Peyer's patch (tissue), 4 donors: ENCODE data around the gene LYRM9. TPM values are rescaled to one million over a fixed set of nuclear protein-coding genes. Genes with fewer than 3 reads are reported as not detected.
"Not testable (repeated sequence)": the region's sequence is repeated elsewhere in the genome, so short reads cannot be mapped to it uniquely, and the experiment has no call there.

Experiments
- DNase-seq, 3 donors: peaks; one replicate each; pipeline ENCODE4 v3.0.0-alpha.2; 2017 to 2019
- H3K27ac ChIP-seq, 4 donors: fragments of 200-600 bp; sonication (generic); one replicate each; pipeline ENCODE4 v1.5.1; 2016 to 2019
- H3K27me3 ChIP-seq, 2 donors: fragments of 200-600 bp; sonication (generic); one replicate each; pipeline ENCODE4 v1.5.1; 2019
- H3K36me3 ChIP-seq, 3 donors: fragments of 200-600 bp; sonication (generic); one replicate each; pipeline ENCODE4 v1.5.1; 2016 to 2019
- H3K4me1 ChIP-seq, 4 donors: fragments of 200-600 bp; sonication (generic); one replicate each; pipeline ENCODE4 v1.5.1; 2016 to 2019
- H3K4me3 ChIP-seq, 4 donors: fragments of 200-600 bp; sonication (generic); 1 replicate in 3 of 4; 2 replicates in 1 of 4; pipeline ENCODE4 v1.5.1; 2016 to 2019; ENCODE audit warnings: mild to moderate bottlenecking in 1 of 4
- H3K9me3 ChIP-seq, 4 donors: fragments of 200-600 bp; sonication (generic); one replicate each; pipeline ENCODE4 v1.5.1; 2016 to 2019; ENCODE audit warnings: mild to moderate bottlenecking in 1 of 4
- CTCF ChIP-seq, 6 experiments: fragments of 450-650 bp in 4 of 6; fragments of 200-600 bp in 2 of 6; sonication (generic) in 1 of 6; IDR thresholded peaks; one replicate each; pipeline ENCODE4 v1.5.1; 2017 to 2019; ENCODE audit warnings: antibody characterized with exemption in 6 of 6, mild to moderate bottlenecking in 3 of 6, moderate library complexity in 1 of 6
- POLR2A ChIP-seq, 2 donors: fragments of 450-650 bp; IDR thresholded peaks; one replicate each; pipeline ENCODE4 v1.5.1; 2017; ENCODE audit warnings: antibody characterized with exemption in 2 of 2, mild to moderate bottlenecking in 2 of 2, moderate library complexity in 2 of 2
- total RNA-seq, 4 donors: library from RNA; depleted of rRNA; stranded (reverse); fragments of >200 nt; gene quantifications; one replicate each; pipeline ENCODE4 v1.1.0, GENCODE V29; 2016

The LYRM9 gene
- total RNA-seq, 4 donors from 2014 or later = 11.6 to 17.0 (median 15.6) TPM

GRCh38 chr17:27840688-27841087 is 52.5 kb downstream of the LYRM9 start:
- Histone ChIP-seq H3K4me1 (peaks cover 0 to 6% (median 0%) of the 10 kb centered on the region in 4 donors), H3K4me3 (no peak overlapping the region), H3K27me3 (no peaks in the 10 kb centered on the region), H3K27ac (no peak overlapping the region), H3K36me3 (no peaks in the 10 kb centered on the region), H3K9me3 (no peaks in the 10 kb centered on the region)
- no peak for TF ChIP-seq CTCF (IDR thresholded peaks at IDR 0.05)
- no peak for TF ChIP-seq POLR2A (IDR thresholded peaks at IDR 0.05)
- DNase-seq = no peak

GRCh38 chr17:27840406-27840678 is 52.8 kb downstream of the LYRM9 start:
- H3K4me3 ChIP-seq = not testable (repeated sequence)

GRCh38 chr17:27839571-27840405 is 53.4 kb downstream of the LYRM9 start:
- not testable (repeated sequence) for H3K27ac ChIP-seq, H3K27me3 ChIP-seq, H3K9me3 ChIP-seq, H3K36me3 ChIP-seq, DNase-seq, H3K4me1 ChIP-seq, H3K4me3 ChIP-seq

More at GRCh38 chr17:27840406-27840678, 52.8 kb downstream of the LYRM9 start:
- H3K27ac ChIP-seq, DNase-seq, H3K27me3 ChIP-seq, H3K9me3 ChIP-seq, H3K36me3 ChIP-seq, H3K4me1 ChIP-seq: not testable (repeated sequence)

- not testable (repeated sequence) for H3K4me3 ChIP-seq, DNase-seq, H3K36me3 ChIP-seq, H3K9me3 ChIP-seq, H3K4me1 ChIP-seq, H3K27ac ChIP-seq, H3K27me3 ChIP-seq
These were observed 54.6 kb downstream of the LYRM9 start for GRCh38 chr17:27838607-27839006.

- not testable (repeated sequence) for H3K4me1 ChIP-seq, H3K27me3 ChIP-seq, DNase-seq
These were observed 55.4 kb downstream of the LYRM9 start for GRCh38 chr17:27837769-27838168.

GRCh38 chr17:27836651-27837050 is 56.5 kb downstream of the LYRM9 start:
- Histone ChIP-seq H3K4me1 (no peaks in the 10 kb centered on the region), H3K4me3 (no peak overlapping the region), H3K36me3 (no peaks in the 10 kb centered on the region), H3K9me3 (no peaks in the 10 kb centered on the region), H3K27ac (no peak overlapping the region), H3K27me3 (no peaks in the 10 kb centered on the region)
- no peak for DNase-seq
- no peak for TF ChIP-seq CTCF (IDR thresholded peaks at IDR 0.05)
- TF ChIP-seq POLR2A (IDR thresholded peaks at IDR 0.05) = no peak

More at GRCh38 chr17:27837769-27838168, 55.4 kb downstream of the LYRM9 start:
- not testable (repeated sequence) for H3K27ac ChIP-seq, H3K36me3 ChIP-seq, H3K9me3 ChIP-seq, H3K4me3 ChIP-seq

GRCh38 chr17:27834571-27834970 is 58.6 kb downstream of the LYRM9 start:
- Histone ChIP-seq H3K4me1 (no peaks in the 10 kb centered on the region), H3K27ac (no peak overlapping the region), H3K27me3 (no peaks in the 10 kb centered on the region), H3K36me3 (no peaks in the 10 kb centered on the region), H3K9me3 (no peaks in the 10 kb centered on the region), H3K4me3 (no peak overlapping the region)
- no peak for TF ChIP-seq CTCF (IDR thresholded peaks at IDR 0.05)
- TF ChIP-seq POLR2A (IDR thresholded peaks at IDR 0.05) = no peak
- no peak for DNase-seq

- Histone ChIP-seq H3K27ac (no peak overlapping the region), H3K4me3 (no peak overlapping the region), H3K4me1 (no peaks in the 10 kb centered on the region), H3K27me3 (no peaks in the 10 kb centered on the region), H3K36me3 (no peaks in the 10 kb centered on the region), H3K9me3 (no peaks in the 10 kb centered on the region)
- TF ChIP-seq CTCF (IDR thresholded peaks at IDR 0.05) (no peak), POLR2A (IDR thresholded peaks at IDR 0.05) (no peak)
- no peak for DNase-seq
These were observed 60.3 kb downstream of the LYRM9 start for GRCh38 chr17:27832831-27833230.

- DNase-seq, H3K36me3 ChIP-seq, H3K27me3 ChIP-seq, H3K27ac ChIP-seq, H3K4me3 ChIP-seq, H3K4me1 ChIP-seq, H3K9me3 ChIP-seq: not testable (repeated sequence)
These were observed 63.3 kb downstream of the LYRM9 start for GRCh38 chr17:27829888-27830287.

GRCh38 chr17:27829143-27829711 is 63.9 kb downstream of the LYRM9 start:
- H3K27ac ChIP-seq, H3K4me1 ChIP-seq, H3K27me3 ChIP-seq, DNase-seq, H3K9me3 ChIP-seq, H3K36me3 ChIP-seq, H3K4me3 ChIP-seq: not testable (repeated sequence)
